T-helper 22 cell (primary cell): Measurements from ENCODE around the gene DISP1.

Experiments used
- DNase-seq: peaks from one replicate; pipeline ENCODE4 v3.0.0-alpha.2; 2020; ENCODE audit warnings: low read depth

DISP1 gene, protein sequence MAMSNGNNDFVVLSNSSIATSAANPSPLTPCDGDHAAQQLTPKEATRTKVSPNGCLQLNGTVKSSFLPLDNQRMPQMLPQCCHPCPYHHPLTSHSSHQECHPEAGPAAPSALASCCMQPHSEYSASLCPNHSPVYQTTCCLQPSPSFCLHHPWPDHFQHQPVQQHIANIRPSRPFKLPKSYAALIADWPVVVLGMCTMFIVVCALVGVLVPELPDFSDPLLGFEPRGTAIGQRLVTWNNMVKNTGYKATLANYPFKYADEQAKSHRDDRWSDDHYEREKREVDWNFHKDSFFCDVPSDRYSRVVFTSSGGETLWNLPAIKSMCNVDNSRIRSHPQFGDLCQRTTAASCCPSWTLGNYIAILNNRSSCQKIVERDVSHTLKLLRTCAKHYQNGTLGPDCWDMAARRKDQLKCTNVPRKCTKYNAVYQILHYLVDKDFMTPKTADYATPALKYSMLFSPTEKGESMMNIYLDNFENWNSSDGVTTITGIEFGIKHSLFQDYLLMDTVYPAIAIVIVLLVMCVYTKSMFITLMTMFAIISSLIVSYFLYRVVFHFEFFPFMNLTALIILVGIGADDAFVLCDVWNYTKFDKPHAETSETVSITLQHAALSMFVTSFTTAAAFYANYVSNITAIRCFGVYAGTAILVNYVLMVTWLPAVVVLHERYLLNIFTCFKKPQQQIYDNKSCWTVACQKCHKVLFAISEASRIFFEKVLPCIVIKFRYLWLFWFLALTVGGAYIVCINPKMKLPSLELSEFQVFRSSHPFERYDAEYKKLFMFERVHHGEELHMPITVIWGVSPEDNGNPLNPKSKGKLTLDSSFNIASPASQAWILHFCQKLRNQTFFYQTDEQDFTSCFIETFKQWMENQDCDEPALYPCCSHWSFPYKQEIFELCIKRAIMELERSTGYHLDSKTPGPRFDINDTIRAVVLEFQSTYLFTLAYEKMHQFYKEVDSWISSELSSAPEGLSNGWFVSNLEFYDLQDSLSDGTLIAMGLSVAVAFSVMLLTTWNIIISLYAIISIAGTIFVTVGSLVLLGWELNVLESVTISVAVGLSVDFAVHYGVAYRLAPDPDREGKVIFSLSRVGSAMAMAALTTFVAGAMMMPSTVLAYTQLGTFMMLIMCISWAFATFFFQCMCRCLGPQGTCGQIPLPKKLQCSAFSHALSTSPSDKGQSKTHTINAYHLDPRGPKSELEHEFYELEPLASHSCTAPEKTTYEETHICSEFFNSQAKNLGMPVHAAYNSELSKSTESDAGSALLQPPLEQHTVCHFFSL (N-terminal part only)

DNA sequence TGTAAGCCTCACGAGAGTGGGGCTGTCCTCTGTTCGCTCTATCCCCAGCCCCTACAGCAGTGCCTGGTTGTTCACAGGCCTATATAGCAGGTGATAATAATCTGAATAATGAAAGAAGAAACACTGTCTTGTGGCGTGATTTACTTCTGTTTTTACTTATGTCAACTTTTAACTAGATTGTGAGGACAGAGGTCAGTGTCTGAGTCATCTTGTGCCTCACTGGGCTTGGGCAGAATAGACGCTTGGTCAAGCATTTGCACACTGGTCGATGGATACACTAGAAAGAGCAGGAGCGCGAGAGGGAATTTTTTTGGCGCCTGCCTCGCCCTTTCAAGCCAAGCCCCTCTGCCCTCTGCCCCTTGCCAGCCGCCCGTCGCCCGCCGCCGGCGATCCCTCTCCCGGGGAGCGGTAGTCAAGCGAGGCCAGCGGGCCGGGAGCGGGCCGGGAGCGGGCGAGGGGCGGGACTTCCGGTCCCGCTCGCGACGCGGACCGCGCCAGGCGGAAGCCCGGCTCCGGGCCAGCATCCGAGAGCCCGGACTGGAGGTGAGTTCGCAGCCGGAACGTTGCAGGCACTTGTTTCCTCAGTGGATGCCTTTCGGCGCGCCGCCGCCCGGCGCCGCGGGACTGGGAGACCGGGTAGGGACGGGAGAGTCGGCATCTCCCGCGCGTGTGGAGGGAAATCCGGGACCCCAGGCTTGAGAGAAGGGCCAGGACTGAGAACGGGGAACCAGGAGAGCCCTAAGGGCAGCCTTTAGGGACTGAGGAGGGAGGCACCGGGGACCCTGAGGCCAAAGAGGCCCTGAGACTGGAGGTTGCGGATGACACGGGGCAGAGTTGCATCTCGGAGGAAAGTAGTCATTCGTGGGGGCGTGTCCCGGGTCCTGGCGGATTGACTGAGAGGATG lies at the start of gene DISP1:
TSS of gene DISP1 (plus strand) at position 504 of the 904 bp plus-strand sequence. CDS start 127,785 bp downstream, outside the sequence.
- peak; percentile 52 for DNase-seq

DNA sequence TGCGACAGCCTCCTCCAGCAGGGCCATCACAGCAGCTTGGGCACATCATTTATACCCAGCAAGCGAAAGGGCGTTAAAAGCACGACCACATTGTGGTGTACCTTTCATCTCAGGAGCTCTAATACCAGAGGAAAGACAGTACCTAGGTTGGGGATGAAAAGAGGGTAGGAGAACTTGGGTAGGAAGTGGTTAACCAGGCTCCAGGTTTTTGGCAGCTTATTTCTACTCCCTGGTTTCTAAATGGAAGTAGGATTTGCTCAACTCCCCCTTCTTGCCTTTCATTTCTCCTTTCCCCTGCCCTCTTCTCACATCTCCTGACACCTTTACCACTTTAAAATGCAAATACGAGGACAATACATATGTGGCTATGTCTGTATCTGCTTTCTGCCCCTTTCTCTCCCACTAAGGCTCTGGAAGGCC lies 47.7 kb upstream of the DISP1 start:
- DNase-seq = no peak

- DNase-seq = no peak
These were observed 46.2 kb upstream of the DISP1 start for GRCh38 chr1:222768592-222768991.

DNA sequence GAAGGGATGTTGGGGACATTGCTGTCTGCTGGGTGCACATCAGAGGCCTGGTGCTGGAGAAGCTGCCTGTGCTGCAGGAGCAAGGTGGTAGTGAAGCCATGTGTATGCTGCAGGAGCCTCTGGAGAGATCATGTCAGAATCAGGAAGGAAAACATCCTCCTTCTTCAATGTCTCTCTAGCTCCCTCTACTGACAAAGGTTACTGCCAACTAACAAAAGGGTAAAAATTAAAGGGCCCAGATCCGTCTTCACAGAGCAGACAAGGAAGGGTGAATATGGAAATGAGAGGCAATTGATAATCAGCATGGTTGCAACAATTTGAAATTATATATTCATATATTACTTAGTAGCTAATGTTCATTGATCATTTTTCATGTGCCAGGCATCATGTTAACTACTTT lies 45.7 kb upstream of the DISP1 start:
- DNase-seq = no peak

DNA sequence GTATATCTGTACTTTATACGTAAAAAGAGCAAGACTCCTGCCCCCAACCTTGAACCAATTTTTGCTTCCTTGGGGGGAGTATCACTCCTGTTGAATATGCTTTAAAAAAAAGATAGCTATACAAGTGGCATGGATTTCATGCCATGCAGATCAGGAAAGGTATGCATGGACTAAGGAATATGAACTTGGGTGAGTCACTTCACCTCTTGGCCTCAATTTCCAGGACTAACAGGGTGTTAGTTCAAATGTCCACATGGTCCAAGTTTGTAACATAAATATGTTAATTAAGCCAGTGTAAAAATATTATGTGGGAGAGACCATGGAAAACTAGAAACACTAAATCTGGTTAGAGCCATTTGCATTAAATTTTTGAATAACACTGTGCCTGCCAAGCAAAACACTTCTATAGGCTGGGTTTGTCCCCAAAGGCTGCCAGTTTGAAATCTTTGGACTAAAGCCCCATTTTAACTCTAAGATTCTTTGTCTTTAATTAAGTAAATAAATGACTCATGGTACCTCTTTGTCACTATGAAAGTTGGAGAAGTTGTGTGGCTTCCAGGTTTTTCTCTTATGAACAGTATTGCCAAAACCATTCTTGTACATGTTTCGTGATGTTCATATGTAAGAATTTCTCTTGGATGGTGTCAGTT lies 44.7 kb upstream of the DISP1 start:
- DNase-seq = no peak

DNA sequence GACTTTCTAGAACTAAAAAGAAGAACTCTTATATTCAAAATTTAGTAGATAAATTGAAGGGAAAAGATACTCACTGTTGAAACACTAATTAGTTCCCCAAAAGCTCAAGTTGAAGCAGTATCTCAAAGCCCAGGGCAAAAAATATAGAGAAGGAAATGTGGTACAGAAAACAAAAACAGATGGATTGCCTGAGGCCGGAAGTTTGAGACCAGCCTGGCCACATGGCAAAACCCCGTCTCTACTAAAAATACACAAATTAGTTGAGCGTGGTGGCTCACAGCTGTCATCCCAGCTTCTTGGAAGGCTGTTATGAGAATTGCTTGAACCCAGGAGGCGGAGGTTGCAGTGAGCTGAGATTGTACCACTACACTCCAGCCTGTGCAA lies 41.9 kb upstream of the DISP1 start:
- no peak for DNase-seq

DNA sequence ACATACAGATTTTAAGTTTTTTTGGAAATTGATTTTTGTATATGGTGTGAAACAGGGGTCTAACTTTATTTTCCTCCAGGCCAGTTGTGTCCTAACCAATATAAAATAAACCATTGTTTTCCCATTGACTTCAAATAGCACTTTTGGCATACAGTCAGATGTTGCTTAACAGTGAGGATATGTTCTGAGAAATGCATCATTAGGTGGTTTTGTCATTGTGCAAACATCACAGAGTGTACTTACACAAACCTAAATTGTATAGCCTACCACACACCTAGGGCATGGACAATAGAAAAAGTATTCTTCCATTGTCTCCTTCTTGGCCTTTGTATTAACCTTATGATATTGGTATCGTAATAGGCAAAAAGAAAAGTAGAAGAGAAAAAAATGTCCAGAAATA lies 37.4 kb upstream of the DISP1 start:
- DNase-seq = no peak

- no peak for DNase-seq
These were observed 36.9 kb upstream of the DISP1 start for GRCh38 chr1:222777977-222778376.

DNA sequence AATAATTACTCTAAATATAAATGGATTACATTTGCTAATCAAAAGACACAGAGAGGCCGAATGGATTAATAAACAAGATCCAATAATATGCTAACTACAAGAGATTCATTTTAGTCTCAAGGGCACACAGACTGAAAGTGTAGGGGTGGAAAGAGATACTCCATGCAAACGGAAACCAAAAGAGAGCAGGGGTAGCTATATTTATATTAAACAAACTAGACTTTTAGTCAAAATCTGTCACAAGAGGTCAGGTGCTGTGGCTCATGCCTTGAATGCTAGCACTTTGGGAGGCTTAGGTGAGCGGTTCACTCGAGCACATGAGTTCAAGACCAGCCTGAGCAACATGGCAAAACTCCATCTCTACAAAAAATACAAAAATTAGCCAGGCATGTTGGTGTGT lies 33.6 kb upstream of the DISP1 start:
- no peak for DNase-seq

DNA sequence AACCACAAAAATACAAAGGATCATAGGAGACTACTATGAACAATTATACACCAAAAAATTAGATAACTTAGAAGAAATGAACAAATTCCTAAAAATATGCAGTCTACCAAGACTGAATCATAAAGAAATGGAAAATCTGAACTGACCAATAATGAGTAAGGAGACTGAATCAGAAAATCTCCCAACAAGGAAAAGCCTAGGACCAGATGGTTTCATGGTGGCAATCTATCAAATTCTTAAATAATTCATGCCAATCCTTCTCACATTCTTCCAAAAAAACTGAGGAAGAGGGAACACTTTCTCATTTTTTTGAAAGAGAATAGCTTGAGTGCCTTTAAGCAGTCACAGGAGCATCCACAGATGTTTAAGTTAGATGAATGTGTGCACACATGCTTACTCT lies 31.8 kb upstream of the DISP1 start:
- DNase-seq = no peak

GRCh38 chr1:222784371-222784770 lies 30.5 kb upstream of the DISP1 start:
- no peak for DNase-seq

- DNase-seq = no peak
These were observed 29.9 kb upstream of the DISP1 start for GRCh38 chr1:222784916-222785315.

DNA sequence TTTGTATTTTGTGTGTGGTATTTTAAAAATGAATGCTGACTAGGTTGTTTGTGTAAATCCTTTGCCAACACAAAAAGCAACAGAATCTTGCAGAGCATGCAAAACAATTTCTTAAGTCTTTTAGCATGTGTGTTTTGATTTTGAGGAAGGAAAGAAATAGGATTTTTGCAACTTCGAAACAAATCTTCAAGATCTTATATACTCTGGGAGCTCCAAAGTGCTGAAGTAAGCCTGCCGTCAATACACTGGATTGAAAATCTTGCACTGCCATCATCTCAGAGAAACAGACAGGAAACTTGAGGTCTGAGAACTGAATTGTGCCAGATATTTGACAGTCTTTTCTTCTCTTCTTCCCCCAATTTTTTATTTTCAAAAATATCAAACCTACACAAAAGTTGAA lies 29.3 kb upstream of the DISP1 start:
- DNase-seq = no peak

- DNase-seq = no peak
These were observed 28.7 kb upstream of the DISP1 start for GRCh38 chr1:222786121-222786520.

DNA sequence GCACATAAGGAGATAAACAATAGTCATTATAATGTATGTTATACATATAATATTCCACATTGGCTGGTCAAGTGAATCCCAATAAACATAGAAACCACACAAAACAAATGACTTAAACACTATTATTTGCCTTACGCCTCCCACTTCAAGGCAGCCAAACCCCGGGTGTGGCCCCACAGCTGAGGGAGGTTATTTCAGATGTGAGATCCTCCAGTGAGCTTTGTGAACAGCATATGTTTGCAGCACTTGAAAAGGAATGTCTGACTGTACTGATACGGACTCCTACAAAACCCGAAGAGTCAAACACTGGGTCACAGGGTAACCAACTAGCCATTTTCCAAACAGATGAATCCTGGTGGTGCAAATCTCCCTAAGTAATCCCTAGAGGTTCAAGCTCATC lies 27.1 kb upstream of the DISP1 start:
- no peak for DNase-seq

DNA sequence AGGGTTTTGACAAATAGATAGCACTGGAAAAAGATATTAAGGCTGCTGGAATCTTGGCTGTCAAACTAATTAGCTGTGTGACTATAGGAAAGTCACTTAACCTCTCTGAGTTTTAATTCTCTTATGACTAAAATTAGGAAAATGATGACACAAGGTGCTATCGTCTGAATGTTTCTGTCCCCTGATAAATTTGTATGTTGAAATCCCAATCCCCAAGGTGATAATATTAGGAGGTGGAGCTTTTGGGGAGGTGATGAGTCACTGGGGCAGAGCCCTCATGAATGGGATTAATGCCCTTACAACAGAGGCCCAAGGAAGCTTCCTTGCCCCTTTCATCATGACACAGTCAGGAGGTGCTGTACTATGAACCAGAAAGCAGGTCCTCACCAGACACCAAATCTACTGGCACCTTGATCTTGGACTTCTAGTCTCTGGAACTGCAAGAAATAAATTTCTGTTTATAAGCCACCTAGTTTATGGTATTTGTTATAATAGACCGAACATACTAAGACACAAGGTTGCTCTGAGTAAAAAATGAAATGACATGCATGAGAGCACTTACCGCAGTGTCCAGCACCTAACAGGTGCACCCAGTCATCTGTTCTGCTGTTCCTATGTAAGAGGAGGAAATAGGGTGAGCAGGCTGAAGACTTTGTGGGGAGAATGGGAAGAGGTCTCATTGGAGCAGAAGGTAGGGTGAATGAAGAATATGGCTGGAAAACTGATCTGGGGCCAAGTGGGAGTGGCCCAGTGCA lies 26.3 kb upstream of the DISP1 start:
- no peak for DNase-seq

GRCh38 chr1:222790115-222790514 lies 24.7 kb upstream of the DISP1 start:
- DNase-seq = no peak

GRCh38 chr1:222790520-222790919 lies 24.3 kb upstream of the DISP1 start:
- no peak for DNase-seq

DNA sequence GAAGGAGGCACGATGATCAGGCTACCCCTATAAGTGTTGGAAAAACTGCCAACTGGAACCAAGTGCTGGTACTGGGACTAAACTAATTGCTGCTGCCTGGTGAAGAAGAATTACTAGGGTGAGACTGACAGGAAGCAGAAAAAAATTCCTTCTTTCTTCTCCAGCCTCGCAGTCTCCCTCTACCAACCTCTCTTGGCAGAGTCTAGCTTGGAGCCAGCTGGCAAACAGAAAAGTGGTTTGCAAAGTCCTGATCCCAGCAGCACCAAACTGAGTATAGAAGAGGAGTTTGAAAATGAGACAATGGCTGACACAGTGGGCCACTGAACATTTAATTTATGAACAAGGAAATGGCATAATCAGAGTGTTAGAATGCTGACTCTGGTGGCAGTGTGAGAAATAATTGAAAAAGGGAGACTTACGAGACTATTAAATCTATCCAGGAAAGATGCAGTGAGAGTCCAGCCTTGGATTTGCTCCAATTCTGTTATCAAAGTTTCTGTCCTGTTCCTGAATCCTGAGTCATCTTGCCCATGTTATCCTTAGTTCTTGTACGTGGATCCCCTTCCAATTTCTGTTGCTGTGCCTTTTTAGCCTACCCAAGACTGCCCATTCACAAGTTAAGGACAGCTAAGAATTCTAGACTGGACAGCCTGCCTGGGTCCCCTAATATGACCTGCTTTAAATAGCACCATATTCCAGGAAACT lies 23.7 kb upstream of the DISP1 start:
- no peak for DNase-seq
